Activated CD4-positive, alpha-beta memory T cell treated with anti-CD3 and anti-CD28 coated beads for 36 hours (primary cell): ENCODE measurements around the gene CTDP1. TPM values are rescaled to one million over a fixed set of nuclear protein-coding genes. Genes with fewer than 3 reads are reported as not detected.

Experiments
- CTCF ChIA-PET: fragments of 350-600 bp; sonication (Branson Sonifier 250); formaldehyde crosslinking; loops from one replicate; lab custom pipeline; 2021; ENCODE audit warnings: antibody characterized with exemption, inconsistent platforms; lab: Charles Lee
- POLR2A ChIA-PET: fragments of 350-600 bp; sonication (Branson Sonifier 250); formaldehyde crosslinking; loops from one replicate; lab custom pipeline; 2021; ENCODE audit warnings: antibody characterized with exemption; lab: Charles Lee
- DNase-seq: peaks from one replicate; pipeline ENCODE4 v3.0.0-alpha.2; 2020
- H3K27ac Mint-ChIP-seq: one replicate; pipeline ENCODE4 v1.8.0; 2021; ENCODE audit warnings: mixed read lengths
- H3K27me3 Mint-ChIP-seq: one replicate; pipeline ENCODE4 v1.8.0; 2021; ENCODE audit warnings: mixed read lengths
- H3K36me3 Mint-ChIP-seq: one replicate; pipeline ENCODE4 v1.8.0; 2021; ENCODE audit warnings: mixed read lengths
- H3K4me1 Mint-ChIP-seq: one replicate; pipeline ENCODE4 v1.8.0; 2021; ENCODE audit warnings: low read depth, mixed read lengths
- H3K4me3 Mint-ChIP-seq: one replicate; pipeline ENCODE4 v1.8.0; 2021; ENCODE audit warnings: mild to moderate bottlenecking, mixed read lengths
- H3K9me3 Mint-ChIP-seq: one replicate; pipeline ENCODE4 v1.8.0; 2021; ENCODE audit warnings: mixed read lengths
- intact Hi-C: fragments of 100-400 bp; cut with micrococcal nuclease; formaldehyde crosslinking; loops from one replicate; pipeline ENCODE4 v1.15.1; 2023
- total RNA-seq, 2 experiments: library from RNA; stranded (reverse); gene quantifications; one replicate each; pipeline ENCODE4 v1.2.3, GENCODE V29; 2021

Gene CTDP1
- total RNA-seq, 2 experiments from 2014 or later: 35.4 to 36.0 TPM

- H3K27ac Mint-ChIP-seq: no peak overlapping the region
- H3K4me3 Mint-ChIP-seq: no peak overlapping the region
- ChIA-PET POLR2A (no interaction called here), CTCF (no interaction called here)
- H3K36me3 Mint-ChIP-seq: peaks cover 1% of the 10 kb centered on the region
- no peaks in the 10 kb centered on the region for H3K4me1 Mint-ChIP-seq
- DNase-seq: no peak
- peaks cover 25% of the 10 kb centered on the region for H3K27me3 Mint-ChIP-seq
- peaks cover 14% of the 10 kb centered on the region for H3K9me3 Mint-ChIP-seq
- intact Hi-C loops: no loop called here
Observed at GRCh38 chr18:79770501-79770815, 90.9 kb downstream of the CTDP1 start.

- no peak for DNase-seq
- ChIA-PET POLR2A (no interaction called here), CTCF (no interaction called here)
- H3K9me3 Mint-ChIP-seq: peaks cover 14% of the 10 kb centered on the region
- H3K36me3 Mint-ChIP-seq: peaks cover 1% of the 10 kb centered on the region
- intact Hi-C loops: no loop called here
- no peak overlapping the region for H3K27ac Mint-ChIP-seq
- no peaks in the 10 kb centered on the region for H3K4me1 Mint-ChIP-seq
- H3K4me3 Mint-ChIP-seq: no peak overlapping the region
- peaks cover 25% of the 10 kb centered on the region for H3K27me3 Mint-ChIP-seq
Observed at GRCh38 chr18:79770826-79771225, 91.2 kb downstream of the CTDP1 start.

- H3K9me3 Mint-ChIP-seq: peaks cover 14% of the 10 kb centered on the region
- CTCF ChIA-PET: no interaction called here
- H3K27me3 Mint-ChIP-seq: peaks cover 25% of the 10 kb centered on the region
- H3K27ac Mint-ChIP-seq: no peak overlapping the region
- POLR2A ChIA-PET: no interaction called here
- DNase-seq: no peak
- peaks cover 1% of the 10 kb centered on the region for H3K36me3 Mint-ChIP-seq
- no peak overlapping the region for H3K4me3 Mint-ChIP-seq
- H3K4me1 Mint-ChIP-seq: no peaks in the 10 kb centered on the region
- intact Hi-C loops: no loop called here
Observed at GRCh38 chr18:79771446-79772107, 92.0 kb downstream of the CTDP1 start.

GRCh38 chr18:79772108-79772864 is 92.7 kb downstream of the CTDP1 start:
- intact Hi-C loops: no loop called here
- Mint-ChIP-seq H3K4me3 (no peak overlapping the region), H3K36me3 (peaks cover 1% of the 10 kb centered on the region), H3K4me1 (no peaks in the 10 kb centered on the region), H3K27ac (no peak overlapping the region), H3K27me3 (peaks cover 20% of the 10 kb centered on the region), H3K9me3 (peaks cover 12% of the 10 kb centered on the region)
- CTCF ChIA-PET: no interaction called here
- POLR2A ChIA-PET: no interaction called here
- DNase-seq: no peak

- H3K27ac Mint-ChIP-seq: no peak overlapping the region
- H3K36me3 Mint-ChIP-seq: peaks cover 1% of the 10 kb centered on the region
- intact Hi-C loops: no loop called here
- no peak overlapping the region for H3K4me3 Mint-ChIP-seq
- H3K4me1 Mint-ChIP-seq: no peaks in the 10 kb centered on the region
- peaks cover 16% of the 10 kb centered on the region for H3K27me3 Mint-ChIP-seq
- CTCF ChIA-PET: no interaction called here
- no peak for DNase-seq
- POLR2A ChIA-PET: no interaction called here
- H3K9me3 Mint-ChIP-seq: peaks cover 7% of the 10 kb centered on the region
Observed at GRCh38 chr18:79772865-79773696, 93.5 kb downstream of the CTDP1 start.

- Mint-ChIP-seq H3K27me3 (peaks cover 11% of the 10 kb centered on the region), H3K9me3 (peaks cover 3% of the 10 kb centered on the region), H3K27ac (no peak overlapping the region), H3K4me1 (no peaks in the 10 kb centered on the region), H3K36me3 (no peaks in the 10 kb centered on the region), H3K4me3 (no peak overlapping the region)
- DNase-seq: no peak
- intact Hi-C loops: no loop called here
- CTCF ChIA-PET: no interaction called here
- POLR2A ChIA-PET: no interaction called here
Observed at GRCh38 chr18:79774111-79774510, 94.5 kb downstream of the CTDP1 start.

GRCh38 chr18:79775441-79776221 is 96.0 kb downstream of the CTDP1 start:
- DNase-seq: no peak
- H3K27ac Mint-ChIP-seq: no peak overlapping the region
- peaks cover 8% of the 10 kb centered on the region for H3K27me3 Mint-ChIP-seq
- no peaks in the 10 kb centered on the region for H3K4me1 Mint-ChIP-seq
- no peaks in the 10 kb centered on the region for H3K9me3 Mint-ChIP-seq
- POLR2A ChIA-PET: no interaction called here
- H3K4me3 Mint-ChIP-seq: no peak overlapping the region
- no peaks in the 10 kb centered on the region for H3K36me3 Mint-ChIP-seq
- CTCF ChIA-PET: no interaction called here
- intact Hi-C loops: no loop called here

GRCh38 chr18:79776674-79777073 is 97.1 kb downstream of the CTDP1 start:
- intact Hi-C loops: no loop called here
- H3K27ac Mint-ChIP-seq: no peak overlapping the region
- peaks cover 8% of the 10 kb centered on the region for H3K27me3 Mint-ChIP-seq
- no peak for DNase-seq
- ChIA-PET CTCF (no interaction called here), POLR2A (no interaction called here)
- H3K4me3 Mint-ChIP-seq: no peak overlapping the region
- H3K9me3 Mint-ChIP-seq: no peaks in the 10 kb centered on the region
- H3K36me3 Mint-ChIP-seq: no peaks in the 10 kb centered on the region
- no peaks in the 10 kb centered on the region for H3K4me1 Mint-ChIP-seq

- Mint-ChIP-seq H3K27me3 (peaks cover 4% of the 10 kb centered on the region), H3K9me3 (no peaks in the 10 kb centered on the region), H3K36me3 (no peaks in the 10 kb centered on the region), H3K4me1 (no peaks in the 10 kb centered on the region), H3K27ac (no peak overlapping the region), H3K4me3 (no peak overlapping the region)
- CTCF ChIA-PET: no interaction called here
- intact Hi-C loops: no loop called here
- no peak for DNase-seq
- POLR2A ChIA-PET: no interaction called here
Observed at GRCh38 chr18:79778291-79778791, 98.7 kb downstream of the CTDP1 start.

- ChIA-PET POLR2A (no interaction called here), CTCF (no interaction called here)
- no peak for DNase-seq
- H3K9me3 Mint-ChIP-seq: no peaks in the 10 kb centered on the region
- H3K4me1 Mint-ChIP-seq: no peaks in the 10 kb centered on the region
- no peak overlapping the region for H3K27ac Mint-ChIP-seq
- intact Hi-C loops: no loop called here
- H3K36me3 Mint-ChIP-seq: no peaks in the 10 kb centered on the region
- no peak overlapping the region for H3K4me3 Mint-ChIP-seq
- H3K27me3 Mint-ChIP-seq: peaks cover 4% of the 10 kb centered on the region
Observed at GRCh38 chr18:79779021-79779699, 99.6 kb downstream of the CTDP1 start.

- intact Hi-C loops: no loop called here
- CTCF ChIA-PET: no interaction called here
- Mint-ChIP-seq H3K4me3 (no peak overlapping the region), H3K27me3 (peaks cover 6% of the 10 kb centered on the region), H3K27ac (no peak overlapping the region), H3K36me3 (no peaks in the 10 kb centered on the region), H3K9me3 (no peaks in the 10 kb centered on the region), H3K4me1 (no peaks in the 10 kb centered on the region)
- DNase-seq: no peak
- POLR2A ChIA-PET: no interaction called here
Observed at GRCh38 chr18:79779700-79780190, 100.1 kb downstream of the CTDP1 start.
